GM12875 (cell line): ENCODE measurements around the gene FASTKD1.
"Not testable (repeated sequence)": the region's sequence is repeated elsewhere in the genome, so short reads cannot be mapped to it uniquely, and the experiment has no call there.

Experiments
- H3K4me3 ChIP-seq: one replicate; pipeline ENCODE4 v1.5.1; 2011; ENCODE audit warnings: low read depth, low read length, control low read depth
- TF ChIP-seq, protein P1 (sequence below): IDR thresholded peaks from 2 replicates; pipeline ENCODE4 v1.5.1; 2011; ENCODE audit warnings: low read depth, mild to moderate bottlenecking, control low read depth, inconsistent platforms, low read length, moderate library complexity, borderline replicate concordance; ENCODE audit not compliant: insufficient read depth

The FASTKD1 gene

DNA sequence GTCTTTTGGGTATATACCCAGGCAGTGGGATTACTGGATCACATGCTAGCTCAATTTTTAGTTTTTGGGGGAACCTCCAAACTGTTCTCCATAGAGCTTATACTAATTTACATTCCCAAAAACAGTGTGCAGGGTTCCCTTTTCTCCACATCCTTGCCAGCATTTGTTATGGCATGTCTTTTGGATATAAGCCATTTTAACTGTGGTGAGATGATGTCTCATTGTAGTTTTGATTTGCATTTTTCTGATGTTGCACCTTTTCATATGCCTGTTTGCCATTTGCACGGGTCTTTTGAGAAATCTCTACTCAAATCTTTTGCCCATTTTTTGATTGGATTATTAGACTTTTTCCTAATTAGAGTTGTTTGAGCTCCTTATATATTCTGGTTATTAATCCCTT is 8.0 kb downstream of the FASTKD1 start:
- no peak overlapping the region for H3K4me3 ChIP-seq
- TF ChIP-seq, protein P1, sequence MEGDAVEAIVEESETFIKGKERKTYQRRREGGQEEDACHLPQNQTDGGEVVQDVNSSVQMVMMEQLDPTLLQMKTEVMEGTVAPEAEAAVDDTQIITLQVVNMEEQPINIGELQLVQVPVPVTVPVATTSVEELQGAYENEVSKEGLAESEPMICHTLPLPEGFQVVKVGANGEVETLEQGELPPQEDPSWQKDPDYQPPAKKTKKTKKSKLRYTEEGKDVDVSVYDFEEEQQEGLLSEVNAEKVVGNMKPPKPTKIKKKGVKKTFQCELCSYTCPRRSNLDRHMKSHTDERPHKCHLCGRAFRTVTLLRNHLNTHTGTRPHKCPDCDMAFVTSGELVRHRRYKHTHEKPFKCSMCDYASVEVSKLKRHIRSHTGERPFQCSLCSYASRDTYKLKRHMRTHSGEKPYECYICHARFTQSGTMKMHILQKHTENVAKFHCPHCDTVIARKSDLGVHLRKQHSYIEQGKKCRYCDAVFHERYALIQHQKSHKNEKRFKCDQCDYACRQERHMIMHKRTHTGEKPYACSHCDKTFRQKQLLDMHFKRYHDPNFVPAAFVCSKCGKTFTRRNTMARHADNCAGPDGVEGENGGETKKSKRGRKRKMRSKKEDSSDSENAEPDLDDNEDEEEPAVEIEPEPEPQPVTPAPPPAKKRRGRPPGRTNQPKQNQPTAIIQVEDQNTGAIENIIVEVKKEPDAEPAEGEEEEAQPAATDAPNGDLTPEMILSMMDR = no peak

DNA sequence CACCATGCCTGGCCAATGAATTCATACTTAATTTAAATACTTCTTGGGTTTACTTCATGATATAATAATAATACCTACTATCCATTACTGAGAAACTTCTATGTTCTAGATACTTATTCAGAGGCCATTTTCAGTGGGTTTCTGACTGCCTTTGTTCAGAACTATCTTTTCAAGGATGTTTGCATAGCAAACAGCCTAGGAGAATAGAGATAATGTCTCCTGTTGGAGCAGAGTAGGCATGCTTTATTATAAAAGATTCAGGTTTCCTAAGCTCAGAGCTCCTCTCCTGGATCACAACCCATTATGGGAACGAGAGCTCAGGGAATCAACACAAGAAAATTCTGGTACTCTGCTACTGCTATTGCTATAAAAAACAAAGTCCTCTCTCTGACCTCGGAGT is 11.1 kb downstream of the FASTKD1 start:
- no peak overlapping the region for H3K4me3 ChIP-seq
- TF ChIP-seq, protein P1 = no peak

DNA sequence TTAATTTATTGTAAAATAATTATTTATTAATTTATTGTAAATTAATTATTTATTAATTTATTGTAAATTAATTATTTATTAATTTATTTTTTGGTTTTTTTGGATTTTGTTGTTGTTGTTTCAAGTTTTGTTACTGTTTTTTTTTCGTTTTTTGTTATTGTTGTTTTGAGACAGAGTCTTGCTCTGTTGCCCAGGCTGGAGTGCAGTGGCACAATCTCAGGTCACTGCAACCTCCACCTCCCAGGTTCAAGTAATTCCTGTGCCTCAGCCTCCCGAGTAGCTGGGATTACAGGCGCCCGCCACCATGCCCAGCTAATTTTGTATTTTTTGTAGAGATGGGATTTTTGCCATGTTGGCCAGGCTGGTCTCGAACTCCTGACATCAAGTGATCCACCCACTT is 11.6 kb downstream of the FASTKD1 start:
- H3K4me3 ChIP-seq = not testable (repeated sequence)

DNA sequence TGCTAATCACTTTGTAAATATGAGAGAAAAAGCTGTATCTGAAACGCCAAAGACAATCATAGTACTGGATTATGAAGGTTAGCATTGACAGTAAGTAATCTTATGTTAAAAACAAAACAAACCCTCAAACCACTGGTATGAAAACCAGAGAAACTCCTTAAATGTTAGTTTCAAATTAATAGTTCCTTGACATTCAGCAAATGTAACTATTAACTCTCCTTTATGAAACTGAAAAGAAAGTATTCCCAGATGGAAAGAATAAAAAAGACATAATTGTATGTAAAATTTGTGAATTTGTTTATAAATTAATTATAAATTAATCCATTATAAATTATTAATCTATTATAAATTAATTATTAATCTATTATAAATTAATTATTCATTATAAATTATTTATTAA is 12.3 kb downstream of the FASTKD1 start:
- H3K4me3 ChIP-seq = no peak overlapping the region
- TF ChIP-seq, protein P1 = no peak

DNA sequence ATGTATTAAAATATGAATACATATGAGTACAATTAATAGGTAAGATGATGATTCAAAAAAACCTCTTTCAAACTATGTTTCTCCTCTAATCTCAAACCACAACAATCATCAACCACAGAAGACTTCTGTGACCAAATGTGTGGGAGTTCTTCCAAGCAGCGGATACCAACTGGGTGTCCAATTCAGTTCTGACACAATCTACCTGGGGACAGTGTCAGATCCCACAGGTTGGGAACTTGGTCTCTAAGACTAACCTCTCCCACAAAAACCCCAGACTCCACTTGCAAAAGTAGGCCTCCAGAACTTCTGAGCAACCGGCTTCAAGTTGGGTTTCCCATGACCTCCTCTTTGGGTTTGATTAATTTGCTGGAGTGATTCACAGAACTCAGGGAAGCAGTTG is 26.9 kb downstream of the FASTKD1 start:
- no peak overlapping the region for H3K4me3 ChIP-seq
- TF ChIP-seq, protein P1 = no peak

DNA sequence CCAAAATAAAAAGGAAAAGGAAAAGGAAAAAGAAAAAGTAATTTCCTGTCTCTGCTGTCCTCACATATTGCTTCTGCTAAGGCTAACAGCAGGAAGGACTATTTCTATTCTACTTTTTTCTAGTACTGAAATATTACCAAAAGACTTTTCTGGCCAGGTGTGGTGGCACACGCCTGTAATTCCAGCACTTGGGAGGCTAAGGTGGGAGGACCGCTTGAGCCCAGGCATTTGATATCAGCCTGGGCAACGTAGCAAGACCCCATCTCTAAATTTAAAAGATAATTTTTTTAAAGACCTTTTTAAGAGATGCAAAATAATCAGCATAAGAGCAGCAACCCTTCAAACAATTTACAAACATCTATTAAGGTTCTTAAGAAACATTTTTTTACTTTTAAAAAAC is 31.2 kb downstream of the FASTKD1 start:
- TF ChIP-seq, protein P1 = no peak
- H3K4me3 ChIP-seq = no peak overlapping the region

DNA sequence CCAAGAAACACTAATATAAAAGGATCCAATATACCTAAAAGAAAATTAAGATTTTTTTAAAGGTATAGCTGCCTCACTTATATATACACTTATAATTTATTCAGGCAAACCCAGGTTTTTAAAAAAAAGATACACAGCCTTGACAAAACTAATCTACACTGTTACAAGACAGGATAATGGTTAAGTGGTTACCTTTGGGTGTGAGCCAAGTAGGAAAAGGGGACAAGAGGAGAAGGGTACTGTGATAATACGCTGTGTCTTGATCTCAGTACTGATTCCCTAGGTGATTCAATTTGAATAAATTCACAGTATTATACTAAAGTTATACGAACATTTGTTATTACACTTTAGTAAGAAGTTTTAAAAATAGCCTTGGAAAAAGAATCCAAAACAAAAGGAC is 33.5 kb downstream of the FASTKD1 start:
- no peak overlapping the region for H3K4me3 ChIP-seq
- TF ChIP-seq, protein P1 = no peak

DNA sequence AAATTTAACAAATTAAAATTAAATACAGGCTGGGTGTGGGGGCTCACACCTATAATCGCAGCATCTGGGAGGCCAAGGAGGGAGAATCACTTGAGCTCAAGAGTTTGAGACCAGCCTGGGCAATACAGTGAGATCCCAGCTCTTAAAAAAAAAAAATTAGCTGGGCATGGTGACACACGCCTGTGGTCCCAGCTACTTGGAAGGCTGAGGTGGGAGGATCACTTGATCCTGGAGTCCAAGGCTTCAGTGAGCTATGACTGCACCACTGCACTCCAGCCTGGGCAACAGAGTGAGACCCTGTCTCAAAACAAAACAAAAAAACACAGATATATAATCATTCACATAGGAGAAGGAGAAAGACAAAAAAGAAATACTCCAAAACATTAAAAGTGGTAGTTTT is 34.2 kb downstream of the FASTKD1 start:
- not testable (repeated sequence) for H3K4me3 ChIP-seq
